Adrenal gland (tissue), 5 donors: ENCODE data around the gene DBX2.

Experiments used
- POLR2A ChIP-seq, 2 donors: fragments of 450-650 bp; IDR thresholded peaks; one replicate each; pipeline ENCODE4 v1.6.1; 2017; ENCODE audit warnings: antibody characterized with exemption in 2 of 2, mild to moderate bottlenecking in 2 of 2, moderate library complexity in 1 of 2
- TF ChIP-seq, protein P1 (sequence below), 6 experiments: fragments of 450-650 bp in 4 of 6; fragments of 200-600 bp in 2 of 6; sonication (generic) in 1 of 6; IDR thresholded peaks; 1 replicate in 5 of 6; 2 replicates in 1 of 6; pipeline versions ENCODE4 v1.5.1 to v1.8.0; 2016 to 2021; ENCODE audit warnings: antibody characterized with exemption in 6 of 6, mild to moderate bottlenecking in 2 of 6, moderate library complexity in 1 of 6
- donor health status: DM: no; HTN: no; CAD: no.

DNA sequence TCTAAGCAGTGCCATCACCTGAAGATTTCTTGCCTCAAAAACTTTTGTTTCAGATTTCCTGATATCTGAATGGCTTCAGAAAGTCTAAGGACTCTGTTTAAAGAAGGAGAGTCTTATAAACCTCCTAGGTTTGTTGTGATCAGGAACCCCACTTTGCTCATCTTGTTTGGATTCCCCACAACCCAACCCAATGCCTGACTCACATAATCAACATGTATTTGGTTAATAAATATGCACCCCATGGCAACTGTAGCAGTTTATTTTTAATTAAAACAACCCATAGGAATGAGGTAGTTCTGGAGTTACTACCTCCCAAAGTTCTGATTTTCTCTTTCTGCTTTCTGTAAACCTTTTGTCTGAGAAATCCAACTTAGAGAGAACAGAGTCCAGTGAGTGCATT is 51.5 kb downstream of the DBX2 start:
- TF ChIP-seq, protein P1, sequence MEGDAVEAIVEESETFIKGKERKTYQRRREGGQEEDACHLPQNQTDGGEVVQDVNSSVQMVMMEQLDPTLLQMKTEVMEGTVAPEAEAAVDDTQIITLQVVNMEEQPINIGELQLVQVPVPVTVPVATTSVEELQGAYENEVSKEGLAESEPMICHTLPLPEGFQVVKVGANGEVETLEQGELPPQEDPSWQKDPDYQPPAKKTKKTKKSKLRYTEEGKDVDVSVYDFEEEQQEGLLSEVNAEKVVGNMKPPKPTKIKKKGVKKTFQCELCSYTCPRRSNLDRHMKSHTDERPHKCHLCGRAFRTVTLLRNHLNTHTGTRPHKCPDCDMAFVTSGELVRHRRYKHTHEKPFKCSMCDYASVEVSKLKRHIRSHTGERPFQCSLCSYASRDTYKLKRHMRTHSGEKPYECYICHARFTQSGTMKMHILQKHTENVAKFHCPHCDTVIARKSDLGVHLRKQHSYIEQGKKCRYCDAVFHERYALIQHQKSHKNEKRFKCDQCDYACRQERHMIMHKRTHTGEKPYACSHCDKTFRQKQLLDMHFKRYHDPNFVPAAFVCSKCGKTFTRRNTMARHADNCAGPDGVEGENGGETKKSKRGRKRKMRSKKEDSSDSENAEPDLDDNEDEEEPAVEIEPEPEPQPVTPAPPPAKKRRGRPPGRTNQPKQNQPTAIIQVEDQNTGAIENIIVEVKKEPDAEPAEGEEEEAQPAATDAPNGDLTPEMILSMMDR (IDR thresholded peaks at IDR 0.05) = no peak
- no peak for TF ChIP-seq POLR2A (IDR thresholded peaks at IDR 0.05)
